ENCODE measurements around the gene TIPARP.

Gene TIPARP

DNA sequence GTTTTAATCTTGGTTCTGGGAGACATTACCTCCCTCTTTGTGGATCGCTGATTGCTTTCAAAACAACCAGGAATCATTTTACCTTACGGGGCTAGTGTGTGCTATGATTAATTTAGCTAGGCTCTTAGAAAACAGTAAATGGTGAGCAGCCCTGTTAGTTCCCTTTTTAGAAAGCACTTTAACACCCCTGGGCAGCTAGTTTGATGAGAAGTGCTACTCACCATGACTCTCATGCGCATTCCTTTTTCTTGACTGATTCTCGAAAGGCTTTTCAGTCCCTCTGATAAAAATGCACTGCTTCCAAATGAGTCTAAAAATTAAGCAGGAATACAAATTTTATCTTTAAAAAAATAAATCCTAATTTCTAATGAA is 76.5 kb downstream of the TIPARP start:
- TF ChIP-seq, protein P1, sequence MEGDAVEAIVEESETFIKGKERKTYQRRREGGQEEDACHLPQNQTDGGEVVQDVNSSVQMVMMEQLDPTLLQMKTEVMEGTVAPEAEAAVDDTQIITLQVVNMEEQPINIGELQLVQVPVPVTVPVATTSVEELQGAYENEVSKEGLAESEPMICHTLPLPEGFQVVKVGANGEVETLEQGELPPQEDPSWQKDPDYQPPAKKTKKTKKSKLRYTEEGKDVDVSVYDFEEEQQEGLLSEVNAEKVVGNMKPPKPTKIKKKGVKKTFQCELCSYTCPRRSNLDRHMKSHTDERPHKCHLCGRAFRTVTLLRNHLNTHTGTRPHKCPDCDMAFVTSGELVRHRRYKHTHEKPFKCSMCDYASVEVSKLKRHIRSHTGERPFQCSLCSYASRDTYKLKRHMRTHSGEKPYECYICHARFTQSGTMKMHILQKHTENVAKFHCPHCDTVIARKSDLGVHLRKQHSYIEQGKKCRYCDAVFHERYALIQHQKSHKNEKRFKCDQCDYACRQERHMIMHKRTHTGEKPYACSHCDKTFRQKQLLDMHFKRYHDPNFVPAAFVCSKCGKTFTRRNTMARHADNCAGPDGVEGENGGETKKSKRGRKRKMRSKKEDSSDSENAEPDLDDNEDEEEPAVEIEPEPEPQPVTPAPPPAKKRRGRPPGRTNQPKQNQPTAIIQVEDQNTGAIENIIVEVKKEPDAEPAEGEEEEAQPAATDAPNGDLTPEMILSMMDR (IDR thresholded peaks at IDR 0.05; ENCODE audit: insufficient read depth, low read length, poor library complexity, severe bottlenecking), result no peak
- Histone ChIP-seq H3K27me3 (replicated peaks; ENCODE audit: control insufficient read depth, insufficient read depth, low read length) (no peaks in the 10 kb centered on the region), H3K36me3 (ENCODE audit: control insufficient read depth, insufficient read depth, low read length) (no peaks in the 10 kb centered on the region), H3K4me3 (replicated peaks; ENCODE audit: low read depth, low read length) (no peak overlapping the region)
- no peak for DNase-seq (ENCODE audit: extremely low read depth, insufficient read length)

DNA sequence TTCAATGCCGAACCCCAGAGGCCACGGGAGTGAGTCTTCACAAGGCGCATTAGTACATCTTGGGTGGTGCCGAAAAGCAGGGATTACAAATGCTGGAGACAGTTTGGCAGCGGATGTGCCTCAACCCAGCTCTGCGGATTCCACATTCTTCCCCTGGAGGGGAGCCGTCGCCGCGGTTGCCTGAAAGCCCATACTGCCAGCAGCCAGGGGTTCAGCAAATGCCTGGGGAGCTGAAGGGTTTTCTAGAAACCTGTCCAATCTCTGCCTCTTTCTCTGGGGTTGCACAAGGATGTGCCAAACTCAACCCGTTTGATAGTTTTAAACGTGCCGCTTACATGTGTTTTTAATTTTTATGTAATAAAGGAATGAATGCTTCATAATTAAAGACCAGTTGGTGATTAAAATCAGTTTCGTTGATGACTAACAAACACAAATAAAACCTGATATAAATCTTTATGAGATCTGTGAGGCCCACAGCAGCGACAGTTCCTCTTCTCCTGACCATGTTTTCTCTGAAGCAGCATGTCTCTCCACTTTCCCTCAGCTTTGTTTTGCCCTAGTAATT is 77.2 kb downstream of the TIPARP start:
- no peak for DNase-seq (ENCODE audit: extremely low read depth, insufficient read length)
- no peak overlapping the region for H3K4me3 ChIP-seq (replicated peaks; ENCODE audit: low read depth, low read length)
- no peaks in the 10 kb centered on the region for H3K36me3 ChIP-seq (ENCODE audit: control insufficient read depth, insufficient read depth, low read length)
- no peaks in the 10 kb centered on the region for H3K27me3 ChIP-seq (replicated peaks; ENCODE audit: control insufficient read depth, insufficient read depth, low read length)
- TF ChIP-seq, protein P1 (IDR thresholded peaks at IDR 0.05; ENCODE audit: insufficient read depth, low read length, poor library complexity, severe bottlenecking), result no peak

Measured in GM06990 (cell line).